ENCODE results near the gene BFSP2.
A peak's percentile ranks its signal among the peaks of the same experiment; 100 is the strongest.

The BFSP2 gene, protein sequence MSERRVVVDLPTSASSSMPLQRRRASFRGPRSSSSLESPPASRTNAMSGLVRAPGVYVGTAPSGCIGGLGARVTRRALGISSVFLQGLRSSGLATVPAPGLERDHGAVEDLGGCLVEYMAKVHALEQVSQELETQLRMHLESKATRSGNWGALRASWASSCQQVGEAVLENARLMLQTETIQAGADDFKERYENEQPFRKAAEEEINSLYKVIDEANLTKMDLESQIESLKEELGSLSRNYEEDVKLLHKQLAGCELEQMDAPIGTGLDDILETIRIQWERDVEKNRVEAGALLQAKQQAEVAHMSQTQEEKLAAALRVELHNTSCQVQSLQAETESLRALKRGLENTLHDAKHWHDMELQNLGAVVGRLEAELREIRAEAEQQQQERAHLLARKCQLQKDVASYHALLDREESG

DNA sequence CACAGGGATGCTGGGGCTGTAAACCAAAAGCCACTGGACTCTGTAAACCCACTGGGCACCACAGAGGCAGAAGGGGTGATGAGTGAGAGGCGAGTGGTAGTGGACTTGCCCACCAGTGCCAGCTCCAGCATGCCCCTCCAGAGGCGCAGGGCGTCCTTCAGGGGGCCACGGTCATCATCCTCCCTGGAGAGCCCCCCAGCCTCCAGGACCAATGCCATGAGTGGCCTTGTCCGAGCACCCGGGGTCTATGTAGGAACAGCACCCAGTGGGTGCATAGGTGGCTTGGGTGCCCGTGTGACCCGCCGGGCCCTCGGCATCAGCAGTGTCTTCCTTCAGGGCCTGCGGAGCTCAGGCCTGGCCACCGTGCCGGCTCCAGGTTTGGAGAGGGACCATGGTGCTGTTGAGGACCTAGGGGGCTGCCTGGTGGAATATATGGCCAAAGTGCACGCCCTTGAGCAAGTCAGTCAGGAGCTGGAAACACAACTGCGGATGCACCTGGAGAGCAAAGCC, at the start of gene BFSP2:
TSS of gene BFSP2 (plus strand) at position 51 of the 510 bp plus-strand sequence. CDS start at position 79, 28 bp downstream.
- DNase-seq, result no peak

DNA sequence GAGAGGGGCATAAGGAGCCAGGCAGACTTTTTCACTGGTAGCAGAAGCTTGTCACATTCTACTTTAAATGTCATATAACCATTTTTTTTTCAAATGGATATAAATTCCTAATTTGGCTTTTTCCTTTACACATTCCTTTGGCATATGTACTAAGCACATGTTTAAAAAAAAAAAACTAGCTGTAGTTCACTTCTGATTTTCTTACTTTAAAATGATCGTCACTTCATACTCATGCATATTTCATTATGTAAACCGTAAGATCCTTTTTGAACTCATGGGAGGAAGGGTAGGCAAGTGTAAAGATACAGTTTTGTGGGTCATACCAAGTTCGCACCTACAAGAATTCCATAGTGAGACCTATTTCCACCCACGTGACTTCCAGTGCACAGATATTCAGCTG, 45.1 kb upstream of the BFSP2 start:
- DNase-seq, result no peak

DNA sequence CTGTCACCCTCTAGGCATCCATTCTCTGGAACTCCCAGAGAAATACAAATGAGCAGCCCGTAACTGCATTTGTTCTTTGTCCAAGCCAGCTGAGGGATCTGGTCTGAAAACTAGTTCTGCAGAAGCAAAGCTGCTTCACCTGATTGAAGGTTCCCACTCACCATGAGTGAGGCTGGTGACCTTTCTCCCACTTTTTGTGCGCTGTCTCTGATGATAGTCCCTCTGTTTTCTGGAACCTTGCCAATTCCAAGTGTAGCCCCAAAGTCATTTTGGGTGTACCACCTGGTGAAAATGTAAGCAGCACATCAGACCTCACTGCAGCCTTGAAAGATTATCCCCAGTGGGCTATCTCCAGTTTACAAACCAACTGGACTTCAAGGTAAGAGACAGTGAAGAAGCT, 39.4 kb upstream of the BFSP2 start:
- no peak for DNase-seq

DNA sequence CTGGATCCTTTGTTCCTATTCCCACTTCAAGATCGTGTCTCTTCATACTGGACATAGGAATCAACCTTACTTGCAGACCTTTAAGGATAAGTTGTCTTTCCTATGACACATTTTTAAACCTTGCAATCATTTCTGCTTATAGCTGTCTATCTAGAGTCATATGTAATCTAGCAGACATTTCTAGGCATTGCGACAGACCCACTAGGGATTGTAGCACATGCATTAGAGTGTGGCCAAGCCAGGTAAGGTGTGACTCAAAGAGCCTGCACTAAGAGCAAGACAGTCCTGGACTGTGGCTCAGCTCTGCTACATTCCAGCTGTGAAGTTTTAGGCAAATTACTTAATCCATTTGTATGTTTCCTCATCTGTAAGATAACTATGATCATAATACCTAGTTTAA, 38.8 kb upstream of the BFSP2 start:
- DNase-seq, result no peak

DNA sequence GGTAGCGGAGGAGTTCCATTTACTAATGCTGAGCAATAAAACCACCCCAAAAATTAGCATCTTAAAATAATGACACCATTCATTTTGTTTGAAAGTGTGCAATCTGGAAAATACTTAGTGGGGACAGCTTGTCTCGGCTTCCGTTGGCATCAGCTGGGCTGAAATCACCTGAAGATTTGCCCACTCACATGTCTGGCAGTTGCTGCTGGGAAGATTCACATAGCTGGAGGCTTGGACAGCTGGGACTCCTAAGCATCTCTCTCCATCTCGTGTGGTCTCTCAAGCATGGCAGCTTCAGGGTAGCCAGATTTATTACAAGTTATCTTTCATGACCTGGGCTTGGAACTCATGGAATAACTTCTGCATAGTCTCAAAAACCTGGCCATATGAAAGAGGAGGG, 38.4 kb upstream of the BFSP2 start:
- peak; percentile 62 for DNase-seq

DNA sequence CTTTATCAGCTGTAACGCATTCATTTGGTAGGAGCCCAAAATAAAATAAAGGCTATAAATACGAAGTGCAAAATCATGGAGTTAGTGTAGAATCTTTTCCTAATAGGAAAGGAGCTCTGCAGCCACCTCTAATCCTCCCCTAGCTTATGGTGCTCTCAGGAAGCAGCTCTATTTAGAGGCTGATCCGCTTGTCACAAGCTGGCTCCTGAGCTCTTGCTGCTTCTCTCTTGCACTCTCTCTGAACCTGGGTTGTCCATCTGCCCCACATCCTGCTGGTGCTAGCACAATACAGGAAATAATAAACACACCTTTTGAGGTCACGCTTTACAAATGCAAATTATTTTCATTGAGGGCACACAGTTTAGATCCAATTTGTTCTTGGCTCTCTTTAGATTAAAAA, 37.3 kb upstream of the BFSP2 start:
- DNase-seq, result peak; percentile 72

DNA sequence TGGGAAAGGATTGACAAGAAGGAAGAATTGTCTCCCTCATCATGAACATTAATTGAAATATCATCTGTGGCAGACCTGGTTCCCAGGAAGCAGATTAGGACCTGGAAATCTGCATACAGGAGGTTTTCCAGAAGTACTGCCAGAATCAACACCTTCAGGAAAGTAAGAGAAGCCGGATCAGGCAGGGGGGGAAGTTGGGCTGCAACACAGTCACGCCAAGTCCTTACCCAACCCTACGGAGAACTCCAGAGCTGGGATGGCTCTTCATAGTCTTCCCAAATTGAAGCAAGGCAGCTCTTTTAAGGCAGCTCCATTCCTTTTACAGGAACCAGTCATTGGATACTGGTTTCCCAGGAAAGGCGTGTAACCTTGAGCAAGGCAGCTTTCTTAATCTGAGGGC, 35.2 kb upstream of the BFSP2 start:
- DNase-seq, result no peak

DNA sequence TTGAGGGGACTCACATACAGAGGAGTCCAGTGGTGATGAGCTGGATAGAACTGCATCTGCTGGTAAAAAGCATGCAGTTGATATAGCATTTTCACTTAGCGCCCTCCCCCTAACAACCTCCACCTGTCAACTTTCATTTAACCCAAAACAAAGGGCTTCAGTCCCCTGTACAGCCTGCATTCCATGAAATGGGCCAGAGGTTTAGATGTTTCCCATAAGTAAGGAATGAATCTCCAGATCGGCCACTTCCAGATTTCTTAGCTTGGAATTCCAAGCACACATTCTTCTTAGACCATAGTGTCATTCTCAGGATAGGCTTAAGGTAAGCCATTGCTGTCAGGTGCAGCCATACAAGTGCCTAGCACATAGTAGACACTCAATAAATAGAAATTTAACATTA, 32.9 kb upstream of the BFSP2 start:
- DNase-seq, result no peak

DNA sequence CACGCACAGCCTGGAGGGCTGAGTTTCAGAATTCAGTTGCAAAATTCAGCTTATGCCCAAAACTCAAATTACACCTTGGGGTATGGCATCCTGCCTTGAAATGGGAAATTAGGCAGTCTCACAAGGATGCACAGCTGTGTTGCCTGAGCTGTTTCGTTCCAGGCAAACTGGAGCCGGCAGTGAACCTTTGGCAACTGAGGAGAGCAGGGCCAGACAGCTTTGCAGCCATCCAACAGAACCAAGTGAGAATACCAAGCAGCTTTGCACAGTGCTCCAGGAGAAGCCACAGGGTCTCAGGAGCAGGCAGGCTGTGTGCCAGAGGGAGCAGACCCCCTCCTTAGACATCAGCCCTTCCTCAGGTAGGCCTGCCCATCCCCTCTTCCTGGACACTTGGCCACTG, 32.5 kb upstream of the BFSP2 start:
- no peak for DNase-seq

DNA sequence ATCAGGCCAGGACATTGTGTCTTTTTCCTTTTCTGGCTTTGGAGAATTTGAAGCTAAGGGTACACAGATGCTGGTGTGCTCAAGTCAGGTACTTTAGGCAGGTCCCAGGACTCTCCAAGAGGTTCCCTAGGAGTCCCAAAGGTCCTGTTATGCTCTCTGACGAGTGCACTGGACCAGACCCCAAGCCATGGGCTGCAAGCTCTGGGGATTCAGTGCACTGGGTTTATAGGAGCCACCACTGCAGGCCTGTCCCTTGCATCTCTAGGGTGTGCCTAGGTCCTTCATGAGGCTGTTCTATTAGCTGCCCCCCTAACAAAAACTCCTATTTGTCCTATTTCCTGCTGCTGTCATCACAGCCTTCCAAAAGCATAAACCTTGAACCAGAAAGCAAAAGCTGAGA, 31.9 kb upstream of the BFSP2 start:
- DNase-seq, result no peak

DNA sequence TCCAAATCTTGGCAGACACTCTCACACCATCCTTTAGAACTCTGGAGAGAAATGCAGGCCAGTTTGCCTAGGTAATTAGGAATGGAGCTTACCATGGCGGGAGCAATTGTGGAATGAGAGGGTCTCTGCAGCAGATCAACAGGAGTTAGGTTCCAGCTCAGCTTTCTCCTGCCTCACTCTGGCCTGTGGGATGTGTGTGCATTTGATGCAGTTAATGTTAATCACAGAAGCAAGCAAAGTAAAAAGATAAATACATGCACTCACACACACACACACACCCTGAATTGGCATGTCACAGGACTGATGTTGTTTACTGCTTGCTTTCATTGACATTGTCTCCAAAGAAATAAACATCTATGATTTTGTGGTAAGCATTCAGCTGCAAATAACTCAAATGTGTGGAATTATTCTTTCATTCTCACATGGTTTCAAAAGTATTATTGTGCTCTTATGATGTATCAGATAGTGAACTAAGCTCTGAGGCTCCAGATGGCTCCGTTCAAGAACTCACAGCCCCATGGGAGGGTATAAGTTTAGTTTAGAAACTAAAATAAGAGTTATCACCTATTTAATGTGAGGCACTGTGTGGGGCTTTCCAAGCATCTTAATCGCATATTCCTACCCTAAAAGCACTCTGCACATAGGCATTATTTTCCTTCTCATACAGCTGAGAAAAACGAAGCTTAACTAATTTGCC, 31.3 kb upstream of the BFSP2 start:
- DNase-seq, result no peak

DNA sequence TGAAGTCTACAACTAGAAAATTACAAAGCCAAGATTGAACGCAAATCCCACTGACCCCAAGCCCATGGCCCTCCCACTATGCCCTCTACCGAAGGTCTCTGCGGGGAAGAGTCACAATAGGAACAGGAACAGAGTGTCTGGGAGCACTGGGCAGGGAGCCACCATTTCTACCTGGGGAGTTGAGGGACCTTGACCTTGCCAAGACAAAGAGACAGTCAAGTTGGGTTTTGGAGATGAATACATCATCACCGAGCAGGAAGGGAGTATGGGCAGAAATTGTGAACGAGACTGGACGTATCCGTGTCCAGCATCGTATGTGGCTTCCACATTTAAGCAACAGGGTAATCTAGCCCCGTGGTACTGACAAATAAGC, 30.8 kb upstream of the BFSP2 start:
- no peak for DNase-seq

DNA sequence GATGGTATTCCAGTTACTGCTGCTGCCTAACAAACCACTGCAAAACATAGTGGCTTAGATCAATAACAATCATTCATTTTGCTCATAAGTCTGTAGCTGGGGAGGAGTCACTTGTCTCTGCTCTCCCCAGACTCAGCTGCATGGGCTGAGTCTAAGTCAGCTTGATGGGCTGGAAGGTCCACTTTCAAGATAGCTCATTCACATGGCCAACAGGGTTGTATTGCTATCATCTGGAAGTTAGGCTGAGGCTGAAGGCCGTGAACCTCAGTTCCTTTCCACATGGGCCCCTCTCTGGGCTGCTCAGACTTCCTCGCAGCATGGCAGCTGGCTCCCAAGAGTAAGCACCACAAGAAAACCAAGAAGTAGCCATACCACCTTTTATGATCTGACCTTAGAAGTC, 28.7 kb upstream of the BFSP2 start:
- no peak for DNase-seq

DNA sequence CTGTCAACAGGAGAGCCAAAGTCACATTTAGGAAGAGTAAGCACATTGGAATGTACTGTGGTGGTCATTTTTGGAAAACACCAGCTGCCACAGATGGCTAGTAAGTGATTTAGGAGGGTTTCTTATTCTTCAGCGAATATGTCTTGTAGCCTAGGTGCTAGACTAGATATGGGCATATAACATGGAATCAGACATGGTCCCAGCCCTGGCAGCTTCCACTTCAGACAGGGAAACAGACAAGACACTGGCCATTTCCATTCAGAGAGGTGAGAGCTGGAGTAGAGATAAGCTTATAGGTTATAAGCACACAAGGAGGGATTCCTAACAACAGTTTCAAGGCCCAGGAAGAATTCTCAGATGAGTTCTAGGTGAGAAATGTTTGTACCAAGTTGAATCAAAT, 28.2 kb upstream of the BFSP2 start:
- DNase-seq, result no peak

DNA sequence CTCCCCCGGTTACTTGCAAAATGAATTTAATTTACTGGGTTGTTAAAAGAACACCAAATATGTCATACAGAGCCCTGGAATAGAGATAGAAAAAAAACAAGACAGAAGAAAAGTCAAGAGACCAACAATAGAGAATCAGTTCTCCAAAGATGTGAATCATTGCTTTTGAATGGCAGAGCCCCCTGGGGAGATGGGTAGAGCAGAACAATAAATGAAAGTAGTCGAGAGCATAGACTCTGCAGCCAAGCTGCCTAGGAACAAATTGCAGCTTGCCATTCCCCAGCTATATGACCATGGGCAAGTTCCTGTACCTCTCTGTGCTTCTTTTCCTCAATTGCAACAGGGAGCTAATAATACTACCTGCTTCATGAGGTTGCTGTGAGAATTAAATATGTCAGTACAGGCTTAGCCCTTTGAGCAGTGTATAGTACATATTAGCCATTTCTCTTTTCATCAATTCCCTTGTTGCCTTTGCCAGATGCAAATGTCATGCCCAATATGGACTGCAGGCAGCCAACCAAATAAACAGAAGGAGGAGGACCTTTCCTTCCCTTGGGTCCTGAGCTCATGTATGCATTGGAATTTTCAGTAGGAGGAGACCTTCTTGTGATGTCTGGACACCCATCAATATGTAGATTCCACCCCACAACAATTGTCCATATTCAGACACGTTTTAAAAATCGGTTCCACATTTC, 25.0 kb upstream of the BFSP2 start:
- no peak for DNase-seq

DNA sequence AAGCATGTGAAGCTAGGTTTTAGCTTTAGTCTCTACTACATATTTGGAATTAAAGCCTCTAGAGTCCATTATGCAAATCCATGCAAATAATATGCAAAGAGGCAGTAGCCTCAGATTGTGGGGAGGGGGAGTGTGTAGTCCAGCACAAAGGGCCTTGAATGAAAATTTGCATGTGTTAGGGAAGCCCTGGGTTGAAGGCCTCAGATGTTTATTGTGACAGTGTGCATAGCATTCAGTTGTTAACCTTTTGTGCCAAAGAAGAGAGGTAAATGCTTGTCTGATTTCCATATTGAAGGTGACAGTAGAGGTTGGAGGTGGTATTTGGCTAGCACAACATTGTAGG, 24.5 kb upstream of the BFSP2 start:
- no peak for DNase-seq

DNA sequence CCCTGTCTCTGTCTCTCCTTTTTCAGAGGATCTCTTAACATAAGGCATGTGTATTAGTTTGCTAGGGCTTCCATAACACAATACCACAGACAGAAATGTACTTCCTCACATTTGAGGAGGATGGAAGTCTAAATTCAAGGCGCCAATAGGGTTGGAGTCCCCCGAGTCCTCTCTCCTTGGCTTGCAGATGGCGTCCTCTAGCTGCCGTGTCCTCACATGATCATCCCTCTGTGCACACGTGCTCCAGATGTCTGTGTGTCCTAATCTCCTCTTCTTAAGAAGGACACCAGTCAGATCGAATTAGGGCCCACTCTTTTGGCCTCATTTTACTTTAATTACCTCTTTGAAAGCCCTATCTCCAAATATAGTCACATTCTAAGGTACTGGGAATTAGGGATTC, 23.0 kb upstream of the BFSP2 start:
- DNase-seq, result peak; percentile 68

DNA sequence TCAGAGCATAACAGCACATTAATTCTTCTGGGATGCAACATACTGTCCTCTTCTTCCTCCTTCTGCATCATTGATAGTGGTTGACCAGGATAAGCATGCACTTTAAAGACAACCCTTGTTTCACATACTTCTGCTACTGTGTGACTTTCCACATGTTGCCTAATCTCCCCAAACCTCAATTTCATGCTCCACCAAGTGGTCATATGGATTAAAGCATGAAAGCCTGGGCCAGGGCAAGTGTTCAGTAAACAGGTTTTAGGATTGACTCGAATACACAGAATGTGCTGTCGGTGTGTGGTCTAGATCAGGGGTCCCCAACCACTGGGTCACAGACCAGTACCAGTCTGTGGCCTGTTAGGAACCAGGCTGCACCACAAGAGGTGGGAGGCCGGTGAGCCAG, 22.5 kb upstream of the BFSP2 start:
- peak; percentile 27 for DNase-seq

DNA sequence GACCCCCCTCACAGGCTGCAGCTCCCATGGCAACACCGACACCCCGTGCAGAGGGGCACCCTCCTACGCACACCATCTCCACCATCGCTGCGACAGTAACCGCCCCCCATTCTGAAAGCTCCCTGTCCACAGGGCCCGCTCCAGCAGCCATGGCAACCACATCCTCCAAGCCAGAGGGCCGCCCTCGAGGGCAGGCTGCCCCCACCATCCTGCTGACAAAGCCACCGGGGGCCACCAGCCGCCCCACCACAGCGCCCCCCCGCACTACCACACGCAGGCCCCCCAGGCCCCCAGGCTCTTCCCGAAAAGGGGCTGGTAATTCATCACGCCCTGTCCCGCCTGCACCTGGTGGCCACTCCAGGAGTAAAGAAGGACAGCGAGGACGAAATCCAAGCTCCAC, 19.9 kb upstream of the BFSP2 start:
- no peak for DNase-seq

DNA sequence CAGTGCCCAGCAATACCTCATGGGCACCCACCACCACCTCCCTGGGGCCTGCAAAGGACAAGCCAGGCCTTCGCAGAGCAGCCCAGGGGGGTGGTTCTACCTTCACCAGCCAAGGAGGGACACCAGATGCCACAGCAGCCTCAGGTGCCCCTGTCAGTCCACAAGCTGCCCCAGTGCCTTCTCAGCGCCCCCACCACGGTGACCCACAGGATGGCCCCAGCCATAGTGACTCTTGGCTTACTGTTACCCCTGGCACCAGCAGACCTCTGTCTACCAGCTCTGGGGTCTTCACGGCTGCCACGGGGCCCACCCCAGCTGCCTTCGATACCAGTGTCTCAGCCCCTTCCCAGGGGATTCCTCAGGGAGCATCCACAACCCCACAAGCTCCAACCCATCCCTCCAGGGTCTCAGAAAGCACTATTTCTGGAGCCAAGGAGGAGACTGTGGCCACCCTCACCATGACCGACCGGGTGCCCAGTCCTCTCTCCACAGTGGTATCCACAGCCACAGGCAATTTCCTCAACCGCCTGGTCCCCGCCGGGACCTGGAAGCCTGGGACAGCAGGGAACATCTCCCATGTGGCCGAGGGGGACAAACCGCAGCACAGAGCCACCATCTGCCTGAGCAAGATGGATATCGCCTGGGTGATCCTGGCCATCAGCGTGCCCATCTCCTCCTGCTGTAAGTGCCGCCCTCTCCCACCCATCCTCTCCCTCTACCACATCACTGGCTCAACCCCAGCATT, 19.2 kb upstream of the BFSP2 start:
- no peak for DNase-seq

DNA sequence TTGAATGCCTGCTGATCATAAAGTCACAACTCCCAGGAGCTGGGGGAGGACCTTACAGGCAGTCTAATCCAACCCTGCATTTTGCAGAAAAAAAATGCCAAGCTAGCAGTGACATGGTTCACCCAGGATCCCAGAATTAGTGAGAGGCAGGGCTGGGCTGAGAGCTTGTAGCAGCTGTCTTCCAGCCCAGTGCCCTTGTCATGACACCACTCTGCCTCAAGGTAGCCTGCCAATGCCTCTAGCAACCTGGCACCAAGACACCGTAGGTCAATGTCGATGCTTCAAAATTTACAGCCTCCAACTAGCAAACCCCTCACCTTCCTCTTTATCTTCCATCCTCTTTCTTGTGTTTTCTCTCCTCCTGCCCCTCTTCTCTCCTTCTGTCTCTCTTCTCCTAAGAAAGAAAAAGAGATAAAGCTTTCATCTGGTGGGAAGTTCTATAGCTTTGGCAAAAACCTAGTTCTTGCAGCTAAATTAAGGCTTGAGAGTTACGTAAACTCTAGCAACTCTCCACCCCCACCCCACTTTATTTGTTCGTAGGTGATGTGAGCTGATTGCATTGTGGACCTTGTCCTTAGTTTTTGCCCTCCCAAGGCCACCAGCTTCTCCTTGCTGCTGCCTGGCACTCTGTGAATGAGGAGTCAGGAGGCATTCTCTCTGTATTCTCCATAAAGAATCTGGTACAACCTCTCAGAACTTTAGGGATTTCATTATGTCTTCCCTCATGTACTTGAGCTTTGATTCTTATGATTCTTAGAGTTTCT, 18.3 kb upstream of the BFSP2 start:
- no peak for DNase-seq

DNA sequence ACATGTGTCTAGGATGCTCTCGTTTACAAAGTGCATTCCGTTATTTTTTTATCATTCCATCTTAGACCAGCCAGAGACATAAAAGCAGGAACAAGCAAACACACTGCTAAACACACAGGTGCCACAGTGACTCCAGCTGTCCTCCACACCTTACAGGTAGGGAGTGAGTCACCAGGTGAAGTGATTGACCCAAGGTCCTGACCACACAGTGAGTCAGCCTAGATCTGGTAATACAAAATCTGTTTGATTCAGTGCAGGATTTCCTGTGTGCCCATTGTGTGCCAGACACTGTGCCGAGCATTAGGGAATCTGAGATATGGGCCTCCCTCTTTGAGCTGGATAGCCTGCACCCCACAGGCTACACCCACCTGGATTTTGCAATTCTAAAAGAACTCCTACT, 16.7 kb upstream of the BFSP2 start:
- DNase-seq, result no peak

DNA sequence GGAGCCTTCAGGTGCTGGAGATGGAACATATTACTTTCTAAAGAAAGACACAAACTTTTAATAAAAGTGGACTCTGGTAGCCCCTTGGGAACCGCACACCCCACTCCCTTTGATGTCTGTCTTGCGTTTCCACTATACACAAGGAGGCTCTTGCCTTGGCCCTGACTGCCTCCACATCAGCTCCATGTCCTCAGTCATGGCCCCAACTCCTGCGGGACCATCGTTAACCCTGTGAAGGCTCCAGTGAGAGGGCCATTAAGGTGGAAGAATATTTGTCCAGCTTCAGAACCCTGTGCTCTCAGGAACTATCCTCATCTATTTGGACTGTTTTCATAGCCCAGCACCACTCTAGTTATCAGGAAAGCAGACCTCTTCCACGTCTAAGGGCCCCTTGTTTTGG, 16.1 kb upstream of the BFSP2 start:
- DNase-seq, result no peak

Measured in NCI-H524 treated with DMSO at 0.1 percent for 48 hours (cell line).